ENCODE data around the gene HECTD3.

DNA sequence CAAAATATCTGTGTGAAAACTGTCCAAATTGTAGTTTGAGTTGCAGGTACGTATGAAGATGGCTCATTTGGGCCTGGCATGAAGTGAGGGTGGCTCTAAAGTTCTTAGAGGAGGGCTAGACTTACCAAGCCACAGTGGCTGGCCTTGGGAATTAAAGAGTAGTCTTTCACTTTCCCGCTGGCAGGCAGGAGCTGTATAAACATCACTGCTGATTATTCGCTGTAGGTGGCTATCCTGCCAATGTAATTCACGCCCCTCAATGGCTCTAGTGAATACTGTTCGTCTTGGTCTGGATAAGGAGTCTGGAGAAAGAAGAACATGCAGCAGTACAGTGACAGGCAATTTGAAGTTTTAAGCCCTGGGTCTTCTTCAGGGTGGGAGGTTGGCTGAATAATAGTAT, 32.0 kb upstream of the HECTD3 start:
- TF ChIP-seq NFRKB (IDR thresholded peaks at IDR 0.05) (no peak), ELF4 (IDR thresholded peaks at IDR 0.05) (no peak), BHLHE40 (IDR thresholded peaks at IDR 0.05; ENCODE audit: borderline replicate concordance) (no peak), SP1 (IDR thresholded peaks at IDR 0.05) (no peak), L3MBTL2 (conservative IDR thresholded peaks at IDR 0.05) (no peak), CTBP1 (IDR thresholded peaks at IDR 0.05; ENCODE audit: borderline replicate concordance) (no peak), FOXK2 (IDR thresholded peaks at IDR 0.05) (no peak), ARNT (IDR thresholded peaks at IDR 0.05) (no peak), LEF1 (IDR thresholded peaks at IDR 0.05; ENCODE audit: borderline replicate concordance) (no peak), FOXM1 (IDR thresholded peaks at IDR 0.05; ENCODE audit: borderline replicate concordance) (no peak)

All from HEK293T (cell line).